GM18508 (cell line): ENCODE data around the gene PDE6G.
"Not testable (repeated sequence)": the region's sequence is repeated elsewhere in the genome, so short reads cannot be mapped to it uniquely, and the experiment has no call there.

Source experiments
- ATAC-seq: cut with Tn5 transposase; IDR thresholded peaks from one replicate; pipeline ENCODE4 v1.9.1; 2021; ENCODE audit warnings: moderate number of reproducible peaks; ENCODE audit not compliant: insufficient read depth, unreplicated experiment

Gene PDE6G

GRCh38 chr17:81638683-81639082, 17.7 kb downstream of the PDE6G start:
- ATAC-seq, result no peak

GRCh38 chr17:81636505-81637288, 19.6 kb downstream of the PDE6G start, which contains the start of the genes NPLOC4 and TSPAN10:
NPLOC4 (minus strand) TSS chr17:81637112; CDS start chr17:81636930, 182 bp downstream.
TSPAN10 (plus strand) TSS chr17:81637196; CDS start chr17:81642413, 5,217 bp downstream.
- no peak for ATAC-seq

GRCh38 chr17:81635973-81636504, 20.3 kb downstream of the PDE6G start:
- ATAC-seq, result no peak

GRCh38 chr17:81635431-81635830, 20.9 kb downstream of the PDE6G start:
- no peak for ATAC-seq

GRCh38 chr17:81631482-81631881, 24.9 kb downstream of the PDE6G start:
- ATAC-seq, result no peak

- ATAC-seq, result no peak
Observed at GRCh38 chr17:81630274-81630673, 26.1 kb downstream of the PDE6G start.

- ATAC-seq, result no peak
Observed at GRCh38 chr17:81621494-81622130, 34.7 kb downstream of the PDE6G start.

- not testable (repeated sequence) for ATAC-seq
Observed at GRCh38 chr17:81618307-81618706, 38.0 kb downstream of the PDE6G start.

- no peak for ATAC-seq
Observed at GRCh38 chr17:81616877-81617276, 39.5 kb downstream of the PDE6G start.

- ATAC-seq, result no peak
Observed at GRCh38 chr17:81615401-81615930, 40.9 kb downstream of the PDE6G start.

- ATAC-seq, result no peak
Observed at GRCh38 chr17:81612172-81612970, 44.0 kb downstream of the PDE6G start.

GRCh38 chr17:81609541-81610311, 46.6 kb downstream of the PDE6G start:
- no peak for ATAC-seq

GRCh38 chr17:81608605-81609004, 47.7 kb downstream of the PDE6G start:
- ATAC-seq, result no peak

GRCh38 chr17:81608082-81608481, 48.3 kb downstream of the PDE6G start:
- no peak for ATAC-seq

- ATAC-seq, result no peak
Observed at GRCh38 chr17:81607431-81607830, 48.9 kb downstream of the PDE6G start.

GRCh38 chr17:81603846-81604610, 52.3 kb downstream of the PDE6G start:
- no peak for ATAC-seq

GRCh38 chr17:81601525-81602120, 54.7 kb downstream of the PDE6G start:
- no peak for ATAC-seq
